Liver (tissue), 9 donors: ENCODE measurements around the gene MAPK9. TPM values are rescaled to one million over a fixed set of nuclear protein-coding genes. Genes with fewer than 3 reads are reported as not detected.

Source experiments
- DNase-seq: peaks from one replicate; pipeline ENCODE4 v3.0.0-alpha.2; 2017; ENCODE audit warnings: low spot score
- H3K27ac ChIP-seq, 2 donors: one replicate each; pipeline ENCODE4 v1.7.0; 2013; ENCODE audit warnings: inconsistent platforms in 2 of 2, low read length in 2 of 2, control low read depth in 1 of 2, low read depth in 1 of 2, mild to moderate bottlenecking in 1 of 2
- H3K27me3 ChIP-seq, 4 donors: one replicate each; pipeline versions ENCODE4 v1.6.1 to v1.7.0; 2013; ENCODE audit warnings: low read length in 3 of 4, inconsistent platforms in 1 of 4, mild to moderate bottlenecking in 1 of 4, moderate library complexity in 1 of 4; ENCODE audit not compliant: control insufficient read depth in 4 of 4, insufficient read depth in 4 of 4
- H3K36me3 ChIP-seq, 4 donors: one replicate each; pipeline versions ENCODE4 v1.6.1 to v1.7.0; 2013; ENCODE audit warnings: low read length in 3 of 4, mild to moderate bottlenecking in 3 of 4, low read depth in 1 of 4, moderate library complexity in 1 of 4; ENCODE audit not compliant: control insufficient read depth in 4 of 4, insufficient read depth in 3 of 4
- H3K4me1 ChIP-seq, 4 donors: one replicate each; pipeline versions ENCODE4 v1.6.1 to v1.7.0; 2013; ENCODE audit warnings: low read length in 3 of 4, mild to moderate bottlenecking in 3 of 4, moderate library complexity in 1 of 4; ENCODE audit not compliant: control insufficient read depth in 4 of 4, insufficient read depth in 4 of 4
- H3K4me3 ChIP-seq, 3 donors: one replicate each; pipeline versions ENCODE4 v1.6.1 to v1.7.0; 2013; ENCODE audit warnings: low read length in 3 of 3, control low read depth in 1 of 3, low read depth in 1 of 3, mild to moderate bottlenecking in 1 of 3
- H3K9ac ChIP-seq, 2 donors: one replicate each; pipeline ENCODE4 v1.7.0; 2013; ENCODE audit warnings: low read length in 2 of 2, mild to moderate bottlenecking in 2 of 2, moderate library complexity in 2 of 2, control low read depth in 1 of 2, low read depth in 1 of 2
- H3K9me3 ChIP-seq, 4 donors: one replicate each; pipeline versions ENCODE4 v1.6.1 to v1.7.0; 2013; ENCODE audit warnings: low read length in 3 of 4; ENCODE audit not compliant: control insufficient read depth in 4 of 4
- EGR1 ChIP-seq, 2 donors: IDR thresholded peaks; 2 replicates each; pipeline ENCODE4 v1.6.1; 2016 to 2018; ENCODE audit warnings: antibody characterized with exemption in 2 of 2, low read depth in 2 of 2
- FOXA2 ChIP-seq: IDR thresholded peaks from 2 replicates; pipeline ENCODE4 v1.6.1; 2016; ENCODE audit warnings: antibody characterized with exemption
- HNF4A ChIP-seq, 2 donors: conservative IDR thresholded peaks; 2 replicates each; pipeline ENCODE4 v1.6.1; 2016; ENCODE audit warnings: antibody characterized with exemption in 2 of 2, mild to moderate bottlenecking in 2 of 2
- HNF4G ChIP-seq: IDR thresholded peaks from 2 replicates; pipeline ENCODE4 v1.6.1; 2016; ENCODE audit warnings: antibody characterized with exemption
- JUND ChIP-seq, 2 donors: IDR thresholded peaks; 2 replicates each; pipeline ENCODE4 v1.6.1; 2016; ENCODE audit warnings: antibody characterized with exemption in 2 of 2
- NR2F2 ChIP-seq: IDR thresholded peaks from 2 replicates; pipeline ENCODE4 v1.6.1; 2016; ENCODE audit warnings: antibody characterized with exemption
- RAD21 ChIP-seq, 2 donors: IDR thresholded peaks; 2 replicates each; pipeline ENCODE4 v1.6.1; 2016; ENCODE audit warnings: antibody characterized with exemption in 2 of 2, mild to moderate bottlenecking in 2 of 2
- RXRA ChIP-seq, 2 donors: IDR thresholded peaks; 2 replicates each; pipeline ENCODE4 v1.6.1; 2017 to 2018; ENCODE audit warnings: antibody characterized with exemption in 2 of 2, mild to moderate bottlenecking in 1 of 2
- SP1 ChIP-seq: IDR thresholded peaks from 2 replicates; pipeline ENCODE4 v1.6.1; 2018; ENCODE audit warnings: antibody characterized with exemption, mild to moderate bottlenecking
- TAF1 ChIP-seq: conservative IDR thresholded peaks from 2 replicates; pipeline ENCODE4 v1.6.1; 2016; ENCODE audit warnings: antibody characterized with exemption, mild to moderate bottlenecking
- YY1 ChIP-seq: IDR thresholded peaks from 2 replicates; pipeline ENCODE4 v1.6.1; 2016; ENCODE audit warnings: antibody characterized with exemption, mild to moderate bottlenecking
- WGBS: extraction: QIAGEN DNeasy Blood & Tissue Kit; methylation state at CpG from one replicate; pipeline ENCODE4 v1.1.7; 2013; 5-methylcytosine and 5-hydroxymethylcytosine counted together
- polyA plus RNA-seq, 2 donors: library from polyadenylated mRNA; stranded (reverse) in 1 of 2; unstranded in 1 of 2; fragments of 200-250 nt in 1 of 2; fragments of >200 nt in 1 of 2; fragmentation: Nextera tagmentation in 1 of 2; extraction: Ambion mirVana in 1 of 2; gene quantifications; one replicate each; pipeline versions ENCODE4 v1.2.1 to v1.2.3, GENCODE V29; 2013 to 2015
- total RNA-seq, 2 donors: library from RNA; depleted of rRNA; stranded (reverse); fragments of >200 nt; gene quantifications; one replicate each; pipeline ENCODE4 v1.2.3, GENCODE V29; 2014
- TF ChIP-seq, protein P1 (sequence below): IDR thresholded peaks from 2 replicates; pipeline ENCODE4 v1.6.1; 2016; ENCODE audit warnings: antibody characterized with exemption, mild to moderate bottlenecking
- TF ChIP-seq, protein P2 (sequence below): fragments of 150-350 bp; IDR thresholded peaks from 2 replicates; pipeline ENCODE4 v1.5.1; 2017; ENCODE audit warnings: improper control_type of control experiment, low read depth, low read length; ENCODE audit not compliant: missing input control
- TF ChIP-seq, protein P3 (sequence below): IDR thresholded peaks from 2 replicates; pipeline ENCODE4 v1.6.1; 2016; ENCODE audit warnings: antibody characterized with exemption
- TF ChIP-seq, protein P4 (sequence below): IDR thresholded peaks from 2 replicates; pipeline ENCODE4 v1.6.1; 2016; ENCODE audit warnings: antibody characterized with exemption
- TF ChIP-seq, protein P5 (sequence below): IDR thresholded peaks from 2 replicates; pipeline ENCODE4 v1.6.1; 2016; ENCODE audit warnings: antibody characterized with exemption
- donor health status: healthy.
- donor health status: healthy.
- donor health status: healthy.
- donor health status: healthy.
- donor health status: healthy.

MAPK9 gene
- total and polyA plus RNA-seq, 4 donors: 3.8 to 22.7 (median 12.8) TPM

DNA sequence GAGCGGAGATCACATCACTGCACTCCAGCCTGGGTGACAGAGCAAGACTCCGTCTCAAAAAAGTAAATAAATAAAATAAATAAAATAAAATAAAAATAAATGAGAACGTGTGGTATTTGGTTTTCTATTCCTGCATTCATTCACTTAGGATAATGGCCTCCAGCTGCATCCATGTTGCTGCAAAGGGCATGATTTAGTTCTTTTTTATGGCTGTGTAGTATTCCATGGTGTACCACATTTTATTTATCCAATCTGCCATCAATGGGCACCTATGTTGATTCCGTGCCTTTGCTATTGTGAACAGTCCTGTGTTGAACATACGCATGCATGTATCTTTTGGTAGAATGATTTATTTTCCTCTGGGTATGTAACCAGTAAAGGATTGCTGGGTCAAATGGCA lies 74.1 kb downstream of the MAPK9 start:
- H3K36me3 ChIP-seq: no peaks in the 10 kb centered on the region
- no peak overlapping the region for H3K27ac ChIP-seq
- no peak for DNase-seq
- H3K4me1 ChIP-seq: no peaks in the 10 kb centered on the region
- peaks cover 23 to 59% (median 38%) of the 10 kb centered on the region in 4 donors for H3K9me3 ChIP-seq
- H3K9ac ChIP-seq: no peak overlapping the region
- no peaks in the 10 kb centered on the region for H3K27me3 ChIP-seq
- peak overlapping the region in 1 of 3 donors; percentile 23 for H3K4me3 ChIP-seq
- 92% methylated on average over 5 of the region's 5 CpGs for WGBS
- TF ChIP-seq TAF1 (no peak), NR2F2 (no peak), EGR1 (IDR thresholded peaks at IDR 0.05; ENCODE audit: low read depth in 2 of 2) (no peak), RAD21 (IDR thresholded peaks at IDR 0.05) (no peak), RXRA (IDR thresholded peaks at IDR 0.05) (no peak), HNF4G (no peak), HNF4A (conservative IDR thresholded peaks at IDR 0.05) (no peak), JUND (IDR thresholded peaks at IDR 0.05) (no peak), SP1 (no peak), YY1 (no peak)
- TF ChIP-seq, protein P1, sequence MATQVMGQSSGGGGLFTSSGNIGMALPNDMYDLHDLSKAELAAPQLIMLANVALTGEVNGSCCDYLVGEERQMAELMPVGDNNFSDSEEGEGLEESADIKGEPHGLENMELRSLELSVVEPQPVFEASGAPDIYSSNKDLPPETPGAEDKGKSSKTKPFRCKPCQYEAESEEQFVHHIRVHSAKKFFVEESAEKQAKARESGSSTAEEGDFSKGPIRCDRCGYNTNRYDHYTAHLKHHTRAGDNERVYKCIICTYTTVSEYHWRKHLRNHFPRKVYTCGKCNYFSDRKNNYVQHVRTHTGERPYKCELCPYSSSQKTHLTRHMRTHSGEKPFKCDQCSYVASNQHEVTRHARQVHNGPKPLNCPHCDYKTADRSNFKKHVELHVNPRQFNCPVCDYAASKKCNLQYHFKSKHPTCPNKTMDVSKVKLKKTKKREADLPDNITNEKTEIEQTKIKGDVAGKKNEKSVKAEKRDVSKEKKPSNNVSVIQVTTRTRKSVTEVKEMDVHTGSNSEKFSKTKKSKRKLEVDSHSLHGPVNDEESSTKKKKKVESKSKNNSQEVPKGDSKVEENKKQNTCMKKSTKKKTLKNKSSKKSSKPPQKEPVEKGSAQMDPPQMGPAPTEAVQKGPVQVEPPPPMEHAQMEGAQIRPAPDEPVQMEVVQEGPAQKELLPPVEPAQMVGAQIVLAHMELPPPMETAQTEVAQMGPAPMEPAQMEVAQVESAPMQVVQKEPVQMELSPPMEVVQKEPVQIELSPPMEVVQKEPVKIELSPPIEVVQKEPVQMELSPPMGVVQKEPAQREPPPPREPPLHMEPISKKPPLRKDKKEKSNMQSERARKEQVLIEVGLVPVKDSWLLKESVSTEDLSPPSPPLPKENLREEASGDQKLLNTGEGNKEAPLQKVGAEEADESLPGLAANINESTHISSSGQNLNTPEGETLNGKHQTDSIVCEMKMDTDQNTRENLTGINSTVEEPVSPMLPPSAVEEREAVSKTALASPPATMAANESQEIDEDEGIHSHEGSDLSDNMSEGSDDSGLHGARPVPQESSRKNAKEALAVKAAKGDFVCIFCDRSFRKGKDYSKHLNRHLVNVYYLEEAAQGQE: no peak
- TF ChIP-seq, protein P2, sequence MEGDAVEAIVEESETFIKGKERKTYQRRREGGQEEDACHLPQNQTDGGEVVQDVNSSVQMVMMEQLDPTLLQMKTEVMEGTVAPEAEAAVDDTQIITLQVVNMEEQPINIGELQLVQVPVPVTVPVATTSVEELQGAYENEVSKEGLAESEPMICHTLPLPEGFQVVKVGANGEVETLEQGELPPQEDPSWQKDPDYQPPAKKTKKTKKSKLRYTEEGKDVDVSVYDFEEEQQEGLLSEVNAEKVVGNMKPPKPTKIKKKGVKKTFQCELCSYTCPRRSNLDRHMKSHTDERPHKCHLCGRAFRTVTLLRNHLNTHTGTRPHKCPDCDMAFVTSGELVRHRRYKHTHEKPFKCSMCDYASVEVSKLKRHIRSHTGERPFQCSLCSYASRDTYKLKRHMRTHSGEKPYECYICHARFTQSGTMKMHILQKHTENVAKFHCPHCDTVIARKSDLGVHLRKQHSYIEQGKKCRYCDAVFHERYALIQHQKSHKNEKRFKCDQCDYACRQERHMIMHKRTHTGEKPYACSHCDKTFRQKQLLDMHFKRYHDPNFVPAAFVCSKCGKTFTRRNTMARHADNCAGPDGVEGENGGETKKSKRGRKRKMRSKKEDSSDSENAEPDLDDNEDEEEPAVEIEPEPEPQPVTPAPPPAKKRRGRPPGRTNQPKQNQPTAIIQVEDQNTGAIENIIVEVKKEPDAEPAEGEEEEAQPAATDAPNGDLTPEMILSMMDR: no peak
- TF ChIP-seq, protein P3, sequence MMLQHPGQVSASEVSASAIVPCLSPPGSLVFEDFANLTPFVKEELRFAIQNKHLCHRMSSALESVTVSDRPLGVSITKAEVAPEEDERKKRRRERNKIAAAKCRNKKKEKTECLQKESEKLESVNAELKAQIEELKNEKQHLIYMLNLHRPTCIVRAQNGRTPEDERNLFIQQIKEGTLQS: no peak
- TF ChIP-seq, protein P4, sequence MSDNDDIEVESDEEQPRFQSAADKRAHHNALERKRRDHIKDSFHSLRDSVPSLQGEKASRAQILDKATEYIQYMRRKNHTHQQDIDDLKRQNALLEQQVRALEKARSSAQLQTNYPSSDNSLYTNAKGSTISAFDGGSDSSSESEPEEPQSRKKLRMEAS: no peak
- TF ChIP-seq, protein P5, sequence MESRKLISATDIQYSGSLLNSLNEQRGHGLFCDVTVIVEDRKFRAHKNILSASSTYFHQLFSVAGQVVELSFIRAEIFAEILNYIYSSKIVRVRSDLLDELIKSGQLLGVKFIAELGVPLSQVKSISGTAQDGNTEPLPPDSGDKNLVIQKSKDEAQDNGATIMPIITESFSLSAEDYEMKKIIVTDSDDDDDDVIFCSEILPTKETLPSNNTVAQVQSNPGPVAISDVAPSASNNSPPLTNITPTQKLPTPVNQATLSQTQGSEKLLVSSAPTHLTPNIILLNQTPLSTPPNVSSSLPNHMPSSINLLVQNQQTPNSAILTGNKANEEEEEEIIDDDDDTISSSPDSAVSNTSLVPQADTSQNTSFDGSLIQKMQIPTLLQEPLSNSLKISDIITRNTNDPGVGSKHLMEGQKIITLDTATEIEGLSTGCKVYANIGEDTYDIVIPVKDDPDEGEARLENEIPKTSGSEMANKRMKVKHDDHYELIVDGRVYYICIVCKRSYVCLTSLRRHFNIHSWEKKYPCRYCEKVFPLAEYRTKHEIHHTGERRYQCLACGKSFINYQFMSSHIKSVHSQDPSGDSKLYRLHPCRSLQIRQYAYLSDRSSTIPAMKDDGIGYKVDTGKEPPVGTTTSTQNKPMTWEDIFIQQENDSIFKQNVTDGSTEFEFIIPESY: no peak

DNA sequence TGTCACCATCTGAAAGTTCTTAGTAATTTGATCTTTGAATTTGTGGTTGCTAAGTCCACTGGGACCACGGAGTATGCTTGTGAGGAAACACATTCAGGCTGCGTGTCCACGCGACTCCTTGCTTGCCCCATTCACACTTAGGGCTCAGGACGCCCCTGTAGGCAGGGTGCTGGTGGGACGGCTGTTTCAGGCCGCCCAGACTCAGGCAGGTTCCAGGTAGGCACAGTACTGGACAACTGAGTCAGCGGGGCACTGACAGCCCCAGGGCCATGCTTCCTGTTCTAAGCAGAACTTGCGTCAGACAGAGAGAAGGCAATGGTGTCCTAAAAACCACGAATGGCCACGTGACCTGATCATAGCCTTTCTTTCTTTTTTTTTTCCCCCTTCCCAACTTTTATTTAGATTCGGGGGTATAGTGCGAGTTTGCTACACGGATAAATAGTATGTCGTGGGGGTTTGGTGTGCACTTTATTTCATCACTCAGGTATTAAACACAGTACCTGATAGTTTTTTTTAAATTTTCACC lies 75.2 kb downstream of the MAPK9 start:
- Histone ChIP-seq H3K9me3 (peaks cover 16 to 48% (median 28%) of the 10 kb centered on the region in 4 donors), H3K27me3 (no peaks in the 10 kb centered on the region), H3K9ac (no peak overlapping the region), H3K27ac (no peak overlapping the region), H3K4me1 (no peaks in the 10 kb centered on the region), H3K36me3 (no peaks in the 10 kb centered on the region), H3K4me3 (no peak overlapping the region)
- TF ChIP-seq RAD21 (IDR thresholded peaks at IDR 0.05) (no peak), RXRA (IDR thresholded peaks at IDR 0.05) (no peak), FOXA2 (no peak)
- TF ChIP-seq, protein P3: no peak
- WGBS: 93% methylated on average over 15 of the region's 15 CpGs
- DNase-seq: no peak
